ENCODE measurements around the gene RARS2.
"Not testable (repeated sequence)": the region's sequence is repeated elsewhere in the genome, so short reads cannot be mapped to it uniquely, and the experiment has no call there.

RARS2 gene

GRCh38 chr6:87504441-87504840 is 85.3 kb downstream of the RARS2 start:
- TF ChIP-seq, protein P1, sequence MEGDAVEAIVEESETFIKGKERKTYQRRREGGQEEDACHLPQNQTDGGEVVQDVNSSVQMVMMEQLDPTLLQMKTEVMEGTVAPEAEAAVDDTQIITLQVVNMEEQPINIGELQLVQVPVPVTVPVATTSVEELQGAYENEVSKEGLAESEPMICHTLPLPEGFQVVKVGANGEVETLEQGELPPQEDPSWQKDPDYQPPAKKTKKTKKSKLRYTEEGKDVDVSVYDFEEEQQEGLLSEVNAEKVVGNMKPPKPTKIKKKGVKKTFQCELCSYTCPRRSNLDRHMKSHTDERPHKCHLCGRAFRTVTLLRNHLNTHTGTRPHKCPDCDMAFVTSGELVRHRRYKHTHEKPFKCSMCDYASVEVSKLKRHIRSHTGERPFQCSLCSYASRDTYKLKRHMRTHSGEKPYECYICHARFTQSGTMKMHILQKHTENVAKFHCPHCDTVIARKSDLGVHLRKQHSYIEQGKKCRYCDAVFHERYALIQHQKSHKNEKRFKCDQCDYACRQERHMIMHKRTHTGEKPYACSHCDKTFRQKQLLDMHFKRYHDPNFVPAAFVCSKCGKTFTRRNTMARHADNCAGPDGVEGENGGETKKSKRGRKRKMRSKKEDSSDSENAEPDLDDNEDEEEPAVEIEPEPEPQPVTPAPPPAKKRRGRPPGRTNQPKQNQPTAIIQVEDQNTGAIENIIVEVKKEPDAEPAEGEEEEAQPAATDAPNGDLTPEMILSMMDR (conservative IDR thresholded peaks at IDR 0.05; ENCODE audit: low read depth, low read length) = no peak
- DNase-seq (ENCODE audit: low read depth) = no peak
- H3K4me3 ChIP-seq (ENCODE audit: low read length) = no peak overlapping the region

DNA sequence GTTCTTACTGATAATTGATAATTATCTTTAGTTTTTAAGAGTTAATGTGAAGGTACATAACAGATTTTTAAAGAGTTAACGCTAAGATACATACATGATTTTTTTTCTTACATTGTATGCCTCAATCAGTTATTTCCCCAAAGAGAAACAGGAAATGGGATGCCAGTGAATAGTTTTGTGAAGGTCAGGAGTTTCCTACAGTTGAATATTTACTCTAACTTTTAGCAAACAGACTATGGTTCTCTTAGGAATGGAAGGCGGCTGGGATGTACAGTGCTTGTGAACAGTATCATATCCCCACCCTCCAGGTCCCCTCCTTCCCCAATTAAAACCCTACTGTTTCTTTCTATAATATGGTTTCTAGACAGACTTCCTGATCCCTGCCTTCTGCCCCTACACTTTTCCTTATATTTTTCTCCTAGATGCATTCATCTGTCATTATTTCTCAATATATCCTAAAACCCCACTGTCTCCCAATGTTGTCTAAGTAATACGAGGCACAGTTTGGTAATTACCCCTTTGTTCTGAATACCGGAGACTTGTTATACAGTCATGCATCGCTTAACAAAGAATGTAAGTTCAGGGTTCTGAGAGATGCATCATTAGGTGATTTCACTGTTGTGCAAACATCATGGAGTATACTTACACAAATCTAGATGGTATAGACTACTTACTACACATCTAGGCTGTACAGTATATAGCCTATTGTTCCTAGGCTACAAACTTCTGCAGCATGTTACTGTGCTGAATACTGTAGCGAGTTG is 87.8 kb downstream of the RARS2 start:
- TF ChIP-seq, protein P1 (conservative IDR thresholded peaks at IDR 0.05; ENCODE audit: low read depth, low read length) = no peak
- no peak overlapping the region for H3K4me3 ChIP-seq (ENCODE audit: low read length)
- DNase-seq (ENCODE audit: low read depth) = no peak

- TF ChIP-seq, protein P1 (conservative IDR thresholded peaks at IDR 0.05; ENCODE audit: low read depth, low read length) = no peak
- H3K4me3 ChIP-seq (ENCODE audit: low read length) = no peak overlapping the region
- no peak for DNase-seq (ENCODE audit: low read depth)
Observed at GRCh38 chr6:87498048-87498447, 91.7 kb downstream of the RARS2 start.

GRCh38 chr6:87494761-87495422 is 94.9 kb downstream of the RARS2 start:
- TF ChIP-seq, protein P1 (conservative IDR thresholded peaks at IDR 0.05; ENCODE audit: low read depth, low read length) = no peak
- no peak overlapping the region for H3K4me3 ChIP-seq (ENCODE audit: low read length)

GRCh38 chr6:87489326-87489725 is 100.5 kb downstream of the RARS2 start:
- not testable (repeated sequence) for H3K4me3 ChIP-seq (ENCODE audit: low read length); DNase-seq (ENCODE audit: low read depth)

More at GRCh38 chr6:87494761-87495422, 94.9 kb downstream of the RARS2 start:
- DNase-seq (ENCODE audit: low read depth) = no peak

GRCh38 chr6:87487555-87487954 is 102.2 kb downstream of the RARS2 start:
- TF ChIP-seq, protein P1 (conservative IDR thresholded peaks at IDR 0.05; ENCODE audit: low read depth, low read length) = no peak
- H3K4me3 ChIP-seq (ENCODE audit: low read length) = no peak overlapping the region
- DNase-seq (ENCODE audit: low read depth) = no peak

DNA sequence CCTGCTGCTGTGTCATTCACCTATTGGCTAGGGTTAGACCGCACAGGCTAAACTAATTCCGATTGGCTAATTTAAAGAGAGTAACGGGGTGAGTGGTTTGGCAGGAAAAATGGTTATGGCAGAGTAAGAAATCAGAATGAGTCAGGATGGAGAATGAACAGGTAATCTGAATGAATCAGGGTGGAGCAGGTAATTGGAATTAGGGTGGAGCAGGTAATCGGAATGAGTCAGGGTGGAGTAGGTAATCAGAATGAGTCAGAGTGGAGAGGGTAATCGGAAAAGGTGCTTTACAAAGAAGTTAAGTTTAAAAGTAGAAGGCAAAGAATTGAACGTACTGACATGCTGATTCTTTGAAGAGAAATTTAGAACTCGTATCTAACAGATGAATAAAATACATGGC is 105.3 kb downstream of the RARS2 start:
- H3K4me3 ChIP-seq (ENCODE audit: low read length) = no peak overlapping the region
- TF ChIP-seq, protein P1 (conservative IDR thresholded peaks at IDR 0.05; ENCODE audit: low read depth, low read length) = no peak
- DNase-seq (ENCODE audit: low read depth) = no peak
